ENCODE measurements around the gene DLG1. TPM values are rescaled to one million over a fixed set of nuclear protein-coding genes. Genes with fewer than 3 reads are reported as not detected.
"Not testable (repeated sequence)": the region's sequence is repeated elsewhere in the genome, so short reads cannot be mapped to it uniquely, and the experiment has no call there.

Gene DLG1
- total and polyA plus RNA-seq, 4 experiments from 2014 or later: 21.4 to 92.1 (median 61.2) TPM

GRCh38 chr3:197205675-197206074 lies 92.7 kb downstream of the DLG1 start:
- Mint-ChIP-seq H3K27me3 (no peaks in the 10 kb centered on the region), H3K4me1 (peaks cover 41 to 78% (median 65%) of the 10 kb centered on the region in 4 donors), H3K4me3 (peak overlapping the region in 2 of 8 donors; percentile 13 to 20), H3K27ac (no peak overlapping the region), H3K36me3 (no peaks in the 10 kb centered on the region), H3K9me3 (no peaks in the 10 kb centered on the region)
- no peaks in the 10 kb centered on the region for H3K9me3 ChIP-seq (ENCODE audit: control insufficient read depth in 1 of 2, low read length in 2 of 2)
- H3K36me3 ChIP-seq (ENCODE audit: insufficient read depth, low read length): no peaks in the 10 kb centered on the region
- no peak overlapping the region for H3K4me3 ChIP-seq (ENCODE audit: low read length in 2 of 2)
- H3K27ac ChIP-seq (ENCODE audit: low read depth, low read length): no peak overlapping the region
- H3K4me1 ChIP-seq (ENCODE audit: insufficient read depth, low read length): peaks cover 35% of the 10 kb centered on the region
- POLR2A ChIA-PET (ENCODE audit: partially characterized antibody): no interaction called here
- H3K27me3 ChIP-seq (ENCODE audit: insufficient read depth, low read length): no peaks in the 10 kb centered on the region
- intact Hi-C loops (cut with micrococcal nuclease): no loop called here
- CTCF ChIA-PET (ENCODE audit: partially characterized antibody): interaction anchor here (1.5 to 1.6 kb wide), 2 partner anchors 16 to 19 kb away, joined by 3 to 6 read pairs; no protein-coding TSS in a partner anchor
- no peak for DNase-seq

GRCh38 chr3:197205265-197205664 lies 93.1 kb downstream of the DLG1 start:
- peak overlapping the region in 1 of 8 donors; percentile 20 for H3K4me3 Mint-ChIP-seq
- no peaks in the 10 kb centered on the region for H3K27me3 Mint-ChIP-seq
- peaks cover 43 to 78% (median 66%) of the 10 kb centered on the region in 4 donors for H3K4me1 Mint-ChIP-seq

GRCh38 chr3:197204736-197205135 lies 93.7 kb downstream of the DLG1 start:
- ChIA-PET CTCF (ENCODE audit: partially characterized antibody) (interaction anchor here (1.5 to 1.6 kb wide), 2 partner anchors 15 to 18 kb away, joined by 3 to 6 read pairs; no protein-coding TSS in a partner anchor), POLR2A (ENCODE audit: partially characterized antibody) (no interaction called here)
- Mint-ChIP-seq H3K4me1 (peaks cover 41 to 77% (median 63%) of the 10 kb centered on the region in 4 donors), H3K9me3 (no peaks in the 10 kb centered on the region), H3K4me3 (no peak overlapping the region), H3K27ac (no peak overlapping the region), H3K27me3 (no peaks in the 10 kb centered on the region), H3K36me3 (no peaks in the 10 kb centered on the region)
- DNase-seq: no peak
- no peak overlapping the region for H3K4me3 ChIP-seq (ENCODE audit: low read length in 2 of 2)
- no peaks in the 10 kb centered on the region for H3K9me3 ChIP-seq (ENCODE audit: control insufficient read depth in 1 of 2, low read length in 2 of 2)
- intact Hi-C loops (cut with micrococcal nuclease): no loop called here
- no peak overlapping the region for H3K27ac ChIP-seq (ENCODE audit: low read depth, low read length)
- H3K27me3 ChIP-seq (ENCODE audit: insufficient read depth, low read length): no peaks in the 10 kb centered on the region
- peaks cover 38% of the 10 kb centered on the region for H3K4me1 ChIP-seq (ENCODE audit: insufficient read depth, low read length)
- no peaks in the 10 kb centered on the region for H3K36me3 ChIP-seq (ENCODE audit: insufficient read depth, low read length)

More at GRCh38 chr3:197205265-197205664, 93.1 kb downstream of the DLG1 start:
- Histone ChIP-seq H3K27ac (ENCODE audit: low read depth, low read length) (no peak overlapping the region), H3K27me3 (ENCODE audit: insufficient read depth, low read length) (no peaks in the 10 kb centered on the region), H3K36me3 (ENCODE audit: insufficient read depth, low read length) (no peaks in the 10 kb centered on the region), H3K4me1 (ENCODE audit: insufficient read depth, low read length) (peaks cover 40% of the 10 kb centered on the region), H3K9me3 (ENCODE audit: control insufficient read depth in 1 of 2, low read length in 2 of 2) (no peaks in the 10 kb centered on the region), H3K4me3 (ENCODE audit: low read length in 2 of 2) (no peak overlapping the region)
- Mint-ChIP-seq H3K9me3 (no peaks in the 10 kb centered on the region), H3K36me3 (no peaks in the 10 kb centered on the region), H3K27ac (peak overlapping the region in 1 of 7 donors; percentile 37)
- intact Hi-C loops (cut with micrococcal nuclease): no loop called here
- CTCF ChIA-PET (ENCODE audit: partially characterized antibody): interaction anchor here (1.5 to 1.6 kb wide), 2 partner anchors 16 to 19 kb away, joined by 3 to 6 read pairs; no protein-coding TSS in a partner anchor
- no peak for DNase-seq
- POLR2A ChIA-PET (ENCODE audit: partially characterized antibody): no interaction called here

- ChIA-PET CTCF (ENCODE audit: partially characterized antibody) (no interaction called here), POLR2A (ENCODE audit: partially characterized antibody) (no interaction called here)
- Histone ChIP-seq H3K9me3 (ENCODE audit: control insufficient read depth in 1 of 2, low read length in 2 of 2) (no peaks in the 10 kb centered on the region), H3K36me3 (ENCODE audit: insufficient read depth, low read length) (no peaks in the 10 kb centered on the region), H3K4me3 (ENCODE audit: low read length in 2 of 2) (no peak overlapping the region), H3K27me3 (ENCODE audit: insufficient read depth, low read length) (no peaks in the 10 kb centered on the region), H3K4me1 (ENCODE audit: insufficient read depth, low read length) (peaks cover 29% of the 10 kb centered on the region), H3K27ac (ENCODE audit: low read depth, low read length) (no peak overlapping the region)
- no peaks in the 10 kb centered on the region for H3K9me3 Mint-ChIP-seq
- H3K4me3 Mint-ChIP-seq: peak overlapping the region in 1 of 8 donors; percentile 5
- peaks cover 36 to 74% (median 59%) of the 10 kb centered on the region in 4 donors for H3K4me1 Mint-ChIP-seq
- intact Hi-C loops (cut with micrococcal nuclease): no loop called here
- H3K27ac Mint-ChIP-seq: peak overlapping the region in 2 of 7 donors; percentile 17 to 64
- no peaks in the 10 kb centered on the region for H3K36me3 Mint-ChIP-seq
- no peak for DNase-seq
- H3K27me3 Mint-ChIP-seq: no peaks in the 10 kb centered on the region
Measured at GRCh38 chr3:197203714-197204146, 94.7 kb downstream of the DLG1 start.

- H3K27ac Mint-ChIP-seq: no peak overlapping the region
- CTCF ChIA-PET (ENCODE audit: partially characterized antibody): no interaction called here
Measured at GRCh38 chr3:197202694-197203093, 95.7 kb downstream of the DLG1 start.

GRCh38 chr3:197201791-197202452 lies 96.5 kb downstream of the DLG1 start:
- Histone ChIP-seq H3K4me3 (ENCODE audit: low read length in 2 of 2) (no peak overlapping the region), H3K27me3 (ENCODE audit: insufficient read depth, low read length) (no peaks in the 10 kb centered on the region), H3K27ac (ENCODE audit: low read depth, low read length) (no peak overlapping the region), H3K36me3 (ENCODE audit: insufficient read depth, low read length) (no peaks in the 10 kb centered on the region), H3K4me1 (ENCODE audit: insufficient read depth, low read length) (peaks cover 29% of the 10 kb centered on the region), H3K9me3 (ENCODE audit: control insufficient read depth in 1 of 2, low read length in 2 of 2) (no peaks in the 10 kb centered on the region)
- ChIA-PET POLR2A (ENCODE audit: partially characterized antibody) (no interaction called here), CTCF (ENCODE audit: partially characterized antibody) (interaction anchor here (0.6 to 0.7 kb wide), 2 partner anchors 70 to 364 kb away, joined by 3 to 5 read pairs; no protein-coding TSS in a partner anchor)
- no peak for DNase-seq
- Mint-ChIP-seq H3K27me3 (no peaks in the 10 kb centered on the region), H3K27ac (no peak overlapping the region), H3K36me3 (no peaks in the 10 kb centered on the region), H3K4me1 (peaks cover 41 to 79% (median 60%) of the 10 kb centered on the region in 4 donors), H3K9me3 (no peaks in the 10 kb centered on the region), H3K4me3 (no peak overlapping the region)
- intact Hi-C loops (cut with micrococcal nuclease): no loop called here

More at GRCh38 chr3:197202694-197203093, 95.7 kb downstream of the DLG1 start:
- Histone ChIP-seq H3K36me3 (ENCODE audit: insufficient read depth, low read length) (no peaks in the 10 kb centered on the region), H3K4me3 (ENCODE audit: low read length in 2 of 2) (no peak overlapping the region), H3K9me3 (ENCODE audit: control insufficient read depth in 1 of 2, low read length in 2 of 2) (no peaks in the 10 kb centered on the region), H3K27ac (ENCODE audit: low read depth, low read length) (no peak overlapping the region), H3K4me1 (ENCODE audit: insufficient read depth, low read length) (peaks cover 29% of the 10 kb centered on the region), H3K27me3 (ENCODE audit: insufficient read depth, low read length) (no peaks in the 10 kb centered on the region)
- no peak for DNase-seq
- Mint-ChIP-seq H3K36me3 (no peaks in the 10 kb centered on the region), H3K4me1 (peaks cover 37 to 71% (median 57%) of the 10 kb centered on the region in 4 donors), H3K9me3 (no peaks in the 10 kb centered on the region), H3K27me3 (no peaks in the 10 kb centered on the region), H3K4me3 (peak overlapping the region in 2 of 8 donors; percentile 17 to 40)
- intact Hi-C loops (cut with micrococcal nuclease): no loop called here
- POLR2A ChIA-PET (ENCODE audit: partially characterized antibody): no interaction called here

- H3K36me3 Mint-ChIP-seq; H3K27me3 Mint-ChIP-seq; POLR2A ChIA-PET (ENCODE audit: partially characterized antibody); H3K9me3 Mint-ChIP-seq; H3K4me3 Mint-ChIP-seq; H3K4me3 ChIP-seq (ENCODE audit: low read length in 2 of 2); H3K9me3 ChIP-seq (ENCODE audit: control insufficient read depth in 1 of 2, low read length in 2 of 2); DNase-seq; H3K27me3 ChIP-seq (ENCODE audit: insufficient read depth, low read length); CTCF ChIA-PET (ENCODE audit: partially characterized antibody); intact Hi-C loops (cut with micrococcal nuclease); H3K27ac ChIP-seq (ENCODE audit: low read depth, low read length); H3K36me3 ChIP-seq (ENCODE audit: insufficient read depth, low read length): not testable (repeated sequence)
- H3K27ac Mint-ChIP-seq: peak overlapping the region in 1 of 7 donors; percentile 55
- H3K4me1 ChIP-seq (ENCODE audit: insufficient read depth, low read length): peaks cover 29% of the 10 kb centered on the region
- H3K4me1 Mint-ChIP-seq: peaks cover 41 to 78% (median 61%) of the 10 kb centered on the region in 4 donors
Measured at GRCh38 chr3:197200856-197201255, 97.6 kb downstream of the DLG1 start.

All from CD4-positive, alpha-beta memory T cell (primary cell).